ENCODE results near the gene SOWAHC.

DNA sequence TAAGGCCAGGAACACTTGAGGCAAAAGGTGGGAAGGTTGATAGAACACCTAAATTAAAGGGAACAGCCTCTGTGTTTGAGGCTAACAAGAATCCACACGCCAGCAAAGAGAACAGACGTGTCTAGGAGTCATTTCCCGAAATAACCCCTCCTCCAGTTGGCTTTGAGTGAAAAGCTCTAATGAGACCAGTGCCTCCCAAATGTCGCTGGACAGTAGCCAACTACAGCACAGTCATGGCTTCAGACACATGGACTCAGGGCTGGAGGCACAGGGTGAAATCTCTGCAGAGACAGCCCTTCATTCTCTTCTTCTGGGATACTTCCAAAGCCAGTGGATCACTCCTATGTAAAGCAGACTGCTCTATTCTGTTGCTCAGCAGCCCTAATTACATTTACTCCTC, 49.6 kb downstream of the SOWAHC start:
- TF ChIP-seq CTCF (IDR thresholded peaks at IDR 0.05; ENCODE audit: insufficient read depth, low read depth, low read length) (no peak), EZH2 (IDR thresholded peaks at IDR 0.05; ENCODE audit: insufficient read depth, low read length) (no peak)

All from astrocyte (in vitro differentiated cells and primary cell).